Fibroblast of lung (primary cell): ENCODE results near the gene KRT4. TPM values are rescaled to one million over a fixed set of nuclear protein-coding genes. Genes with fewer than 3 reads are reported as not detected.

Experiments used
- DNase-seq, 2 donors: peaks; one replicate each; pipeline versions ENCODE4 v3.0.0 to v3.0.0-alpha.2; 2010; ENCODE audit warnings: low read depth in 2 of 2
- H2AFZ ChIP-seq: 2 replicates; pipeline ENCODE4 v1.5.1; 2012; ENCODE audit warnings: low read length, control low read depth, inconsistent platforms
- H3K27ac ChIP-seq: 2 replicates; pipeline ENCODE4 v1.5.1; 2011; ENCODE audit warnings: low read length, control low read depth; ENCODE audit not compliant: insufficient read depth
- H3K27me3 ChIP-seq: 2 replicates; pipeline ENCODE4 v1.5.1; 2011; ENCODE audit warnings: mild to moderate bottlenecking, low read length; ENCODE audit not compliant: control insufficient read depth, insufficient read depth
- H3K36me3 ChIP-seq: 2 replicates; pipeline ENCODE4 v1.5.1; 2011; ENCODE audit warnings: low read length; ENCODE audit not compliant: control insufficient read depth, insufficient read depth
- H3K4me1 ChIP-seq: 2 replicates; pipeline ENCODE4 v1.5.1; 2011; ENCODE audit warnings: low read length; ENCODE audit not compliant: control insufficient read depth, insufficient read depth; ENCODE audit errors: extremely low read depth
- H3K4me2 ChIP-seq: 2 replicates; pipeline ENCODE4 v1.5.1; 2011; ENCODE audit warnings: low read length, control low read depth; ENCODE audit not compliant: insufficient read depth; ENCODE audit errors: extremely low read depth
- H3K4me3 ChIP-seq, 4 experiments: fragments of 200-600 bp in 1 of 4; sonication (generic) in 1 of 4; replicated peaks in 1 of 4; 2 replicates each; pipeline ENCODE4 v1.5.1; 2011 to 2016; ENCODE audit warnings: low read length in 4 of 4, low read depth in 3 of 4, mild to moderate bottlenecking in 3 of 4, control low read depth in 2 of 4, inconsistent platforms in 1 of 4, mixed read lengths in 1 of 4; ENCODE audit not compliant: insufficient read depth in 1 of 4; ENCODE audit errors: control extremely low read depth in 1 of 4
- H3K79me2 ChIP-seq: 2 replicates; pipeline ENCODE4 v1.5.1; 2012; ENCODE audit warnings: mild to moderate bottlenecking, low read length, inconsistent platforms; ENCODE audit not compliant: control insufficient read depth, insufficient read depth
- H3K9ac ChIP-seq: 2 replicates; pipeline ENCODE4 v1.5.1; 2011; ENCODE audit warnings: mild to moderate bottlenecking, low read length, control low read depth; ENCODE audit not compliant: insufficient read depth
- H3K9me3 ChIP-seq: 2 replicates; pipeline ENCODE4 v1.5.1; 2012; ENCODE audit warnings: low read depth, low read length; ENCODE audit not compliant: control insufficient read depth, insufficient read depth
- H4K20me1 ChIP-seq: 2 replicates; pipeline ENCODE4 v1.5.1; 2011; ENCODE audit warnings: low read length; ENCODE audit not compliant: control insufficient read depth, insufficient read depth; ENCODE audit errors: extremely low read depth
- CTCF ChIP-seq, 2 donors: IDR thresholded peaks in 1 of 2; conservative IDR thresholded peaks in 1 of 2; 1 replicate in 1 of 2; 2 replicates in 1 of 2; pipeline ENCODE4 v1.5.1; 2011 to 2012; ENCODE audit warnings: low read length in 2 of 2, control low read depth in 1 of 2, inconsistent platforms in 1 of 2, low read depth in 1 of 2, mild to moderate bottlenecking in 1 of 2
- EZH2 ChIP-seq: IDR thresholded peaks from 2 replicates; pipeline ENCODE4 v1.5.1; 2012; ENCODE audit warnings: low read length, control low read depth, mild to moderate bottlenecking; ENCODE audit errors: missing control alignments
- polyA plus RNA-seq, 2 donors: library from polyadenylated mRNA; depleted of rRNA in 1 of 2; stranded (reverse) in 1 of 2; unstranded in 1 of 2; fragments of >200 nt; gene quantifications; 2 replicates each; pipeline ENCODE4 v1.2.1, GENCODE V29; 2011 to 2012; ENCODE audit warnings: missing spikeins in 1 of 2
- total RNA-seq: library from RNA; depleted of rRNA; stranded (reverse); fragments of >200 nt; gene quantifications from 2 replicates; pipeline ENCODE4 v1.2.1, GENCODE V29; 2014

Gene KRT4
- total and polyA plus RNA-seq, 2 donors (not counting 1 experiment from before 2014, with no cell fraction given): under 0.01 to 0.23 TPM

- H3K36me3 ChIP-seq: no peaks in the 10 kb centered on the region
- H3K9me3 ChIP-seq: no peaks in the 10 kb centered on the region
- no peak overlapping the region for H3K27ac ChIP-seq
- no peak for DNase-seq
- no peak for TF ChIP-seq EZH2
- no peak for TF ChIP-seq CTCF (conservative IDR thresholded peaks at IDR 0.05 in 1 of 2, IDR thresholded peaks at IDR 0.05 in 1 of 2; ENCODE audit: low read depth in 1 of 2, low read length in 2 of 2)
- H3K27me3 ChIP-seq: no peaks in the 10 kb centered on the region
- no peak overlapping the region for H3K4me2 ChIP-seq
- H3K79me2 ChIP-seq: no peaks in the 10 kb centered on the region
- no peak overlapping the region for H3K9ac ChIP-seq
- H2AFZ ChIP-seq: no peak overlapping the region
- no peak overlapping the region for H3K4me3 ChIP-seq
- H3K4me1 ChIP-seq: no peaks in the 10 kb centered on the region
- H4K20me1 ChIP-seq: no peaks in the 10 kb centered on the region
Observed at GRCh38 chr12:52832451-52832850, 18.5 kb upstream of the KRT4 start.

DNA sequence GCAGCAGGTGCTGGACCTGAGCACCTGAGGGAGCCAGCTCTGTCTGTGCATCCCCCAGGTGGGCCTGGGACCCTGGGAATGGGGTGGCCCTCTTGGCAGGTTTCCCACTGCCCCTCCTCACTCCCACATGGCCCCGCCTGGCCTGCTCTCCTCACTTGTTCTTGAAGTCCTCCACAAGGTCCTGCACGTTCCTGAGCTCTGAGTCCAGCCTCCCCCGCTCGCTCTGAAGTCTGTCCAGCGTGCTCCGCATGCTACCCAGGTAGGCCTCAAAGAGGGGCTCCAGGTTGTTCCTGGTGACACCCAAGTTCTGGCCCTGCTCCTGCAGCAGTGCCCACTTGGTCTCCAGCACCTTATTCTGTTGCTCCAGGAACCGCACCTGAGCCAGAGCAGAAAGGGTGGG lies 17.3 kb upstream of the KRT4 start:
- no peaks in the 10 kb centered on the region for H4K20me1 ChIP-seq
- H3K79me2 ChIP-seq: no peaks in the 10 kb centered on the region
- H3K36me3 ChIP-seq: no peaks in the 10 kb centered on the region
- no peaks in the 10 kb centered on the region for H3K27me3 ChIP-seq
- no peak overlapping the region for H3K9ac ChIP-seq
- no peak overlapping the region for H3K27ac ChIP-seq
- no peak for DNase-seq
- H3K9me3 ChIP-seq: no peaks in the 10 kb centered on the region
- no peak overlapping the region for H3K4me2 ChIP-seq
- TF ChIP-seq EZH2: no peak
- no peak overlapping the region for H2AFZ ChIP-seq
- H3K4me1 ChIP-seq: no peaks in the 10 kb centered on the region
- no peak overlapping the region for H3K4me3 ChIP-seq

DNA sequence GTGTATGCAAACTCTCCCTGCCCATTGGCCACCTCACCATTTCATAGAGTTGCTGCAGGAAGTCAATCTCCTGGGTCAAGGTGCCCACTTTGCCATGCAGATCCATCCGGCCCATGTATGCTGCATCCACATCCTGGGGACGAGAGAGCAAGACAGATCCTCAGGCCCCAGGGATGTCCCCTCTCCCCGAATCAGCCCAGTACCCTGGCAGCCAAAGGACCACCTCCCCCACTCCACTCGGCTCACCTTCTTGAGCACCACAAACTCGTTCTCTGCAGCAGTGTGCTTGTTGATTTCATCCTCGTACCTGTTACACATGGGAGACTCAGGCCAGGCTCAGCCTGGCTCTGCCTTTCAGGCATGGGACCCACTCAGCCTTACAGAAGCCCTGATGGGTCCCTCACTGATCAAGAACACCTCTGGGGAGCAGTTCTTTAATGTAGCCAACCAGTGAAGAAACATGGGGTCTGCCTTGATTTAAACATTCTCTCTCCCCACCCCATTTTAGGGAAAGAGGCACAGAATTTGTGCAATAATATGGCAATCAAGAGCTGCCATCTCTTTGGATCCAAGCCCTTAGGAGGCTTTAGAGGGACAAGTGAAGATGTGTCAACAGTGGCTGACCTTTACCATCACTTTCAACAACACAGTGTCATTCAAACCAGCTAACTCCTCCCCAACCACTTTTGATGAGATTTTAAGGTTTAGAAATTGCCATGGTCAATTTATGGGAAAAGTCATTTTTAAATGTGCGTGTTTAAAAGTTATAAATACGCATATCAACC lies 16.3 kb upstream of the KRT4 start:
- Histone ChIP-seq H3K27me3 (no peaks in the 10 kb centered on the region), H3K79me2 (no peaks in the 10 kb centered on the region), H3K4me3 (no peak overlapping the region), H3K27ac (no peak overlapping the region), H3K9me3 (no peaks in the 10 kb centered on the region), H2AFZ (no peak overlapping the region), H4K20me1 (no peaks in the 10 kb centered on the region), H3K36me3 (no peaks in the 10 kb centered on the region), H3K9ac (no peak overlapping the region), H3K4me2 (no peak overlapping the region), H3K4me1 (no peaks in the 10 kb centered on the region)
- TF ChIP-seq CTCF (conservative IDR thresholded peaks at IDR 0.05 in 1 of 2, IDR thresholded peaks at IDR 0.05 in 1 of 2; ENCODE audit: low read depth in 1 of 2, low read length in 2 of 2) (no peak), EZH2 (no peak)
- DNase-seq: no peak
